Measurements from ENCODE around the gene AGAP3. TPM values are rescaled to one million over a fixed set of nuclear protein-coding genes. Genes with fewer than 3 reads are reported as not detected.

AGAP3 gene
- polyA plus RNA-seq, 1 donor (not counting 4 experiments of a cell fraction or from before 2014, with no cell fraction given) = 64.3 TPM

DNA sequence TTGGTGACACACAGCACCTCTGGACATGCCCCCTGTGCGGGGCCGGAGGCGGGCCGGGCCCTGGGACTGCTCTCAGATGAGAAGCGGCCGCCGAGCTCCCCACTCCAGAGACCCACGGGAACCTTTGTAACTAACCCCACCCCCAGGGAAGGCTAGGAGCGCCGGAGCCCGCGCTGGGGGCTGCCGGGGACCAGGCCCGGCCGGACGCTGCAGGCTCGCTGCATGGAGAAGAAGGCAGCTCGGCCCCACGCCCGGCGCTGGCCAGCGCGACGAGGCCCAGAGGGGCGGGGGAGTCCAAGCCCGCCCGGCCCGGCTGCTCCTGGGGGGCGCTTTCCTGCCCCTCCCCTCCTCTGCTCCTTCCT lies 36.5 kb downstream of the AGAP3 start:
- Histone ChIP-seq H2AFZ (ENCODE audit: control insufficient read depth, low read length) (no peak overlapping the region), H3K79me2 (ENCODE audit: control insufficient read depth, insufficient read depth, low read length) (peaks cover 38% of the 10 kb centered on the region), H3K27ac (ENCODE audit: control insufficient read depth, insufficient read depth, low read length) (no peak overlapping the region), H3K9me3 (ENCODE audit: control insufficient read depth, low read depth, low read length) (no peaks in the 10 kb centered on the region), H3K4me3 (ENCODE audit: control insufficient read depth in 2 of 3, extremely low read depth in 1 of 3, insufficient read depth in 2 of 3, low read depth in 1 of 3, low read length in 3 of 3) (no peak overlapping the region), H3K4me1 (ENCODE audit: control insufficient read depth, extremely low read depth, insufficient read depth, low read length) (peaks cover 18% of the 10 kb centered on the region), H3K4me2 (ENCODE audit: control insufficient read depth, extremely low read depth, insufficient read depth, low read depth, low read length) (no peak overlapping the region), H3K9ac (ENCODE audit: control insufficient read depth, extremely low read depth, insufficient read depth, low read length) (no peak overlapping the region), H3K9me1 (ENCODE audit: control insufficient read depth, extremely low read depth, insufficient read depth, low read length) (peaks cover 2% of the 10 kb centered on the region), H3K27me3 (ENCODE audit: control insufficient read depth, extremely low read depth, insufficient read depth, low read length) (no peaks in the 10 kb centered on the region), H4K20me1 (ENCODE audit: control insufficient read depth, extremely low read depth, insufficient read depth, low read length) (peaks cover 20% of the 10 kb centered on the region), H3K36me3 (ENCODE audit: control insufficient read depth in 2 of 2, extremely low read depth in 1 of 2, insufficient read depth in 2 of 2, low read length in 2 of 2) (peaks cover 48% of the 10 kb centered on the region in 2 experiments)
- FAIRE-seq = no peak
- dilution Hi-C loops (cut with MboI; ENCODE audit: extremely low pct_ligation_motif_present, low sequenced_read_pairs) = no loop called here
- DNase-seq (ENCODE audit: low read depth, low spot score) = no peak
- TF ChIP-seq EZH2 (IDR thresholded peaks at IDR 0.05; ENCODE audit: low read length) = no peak
- TF ChIP-seq, protein P1, sequence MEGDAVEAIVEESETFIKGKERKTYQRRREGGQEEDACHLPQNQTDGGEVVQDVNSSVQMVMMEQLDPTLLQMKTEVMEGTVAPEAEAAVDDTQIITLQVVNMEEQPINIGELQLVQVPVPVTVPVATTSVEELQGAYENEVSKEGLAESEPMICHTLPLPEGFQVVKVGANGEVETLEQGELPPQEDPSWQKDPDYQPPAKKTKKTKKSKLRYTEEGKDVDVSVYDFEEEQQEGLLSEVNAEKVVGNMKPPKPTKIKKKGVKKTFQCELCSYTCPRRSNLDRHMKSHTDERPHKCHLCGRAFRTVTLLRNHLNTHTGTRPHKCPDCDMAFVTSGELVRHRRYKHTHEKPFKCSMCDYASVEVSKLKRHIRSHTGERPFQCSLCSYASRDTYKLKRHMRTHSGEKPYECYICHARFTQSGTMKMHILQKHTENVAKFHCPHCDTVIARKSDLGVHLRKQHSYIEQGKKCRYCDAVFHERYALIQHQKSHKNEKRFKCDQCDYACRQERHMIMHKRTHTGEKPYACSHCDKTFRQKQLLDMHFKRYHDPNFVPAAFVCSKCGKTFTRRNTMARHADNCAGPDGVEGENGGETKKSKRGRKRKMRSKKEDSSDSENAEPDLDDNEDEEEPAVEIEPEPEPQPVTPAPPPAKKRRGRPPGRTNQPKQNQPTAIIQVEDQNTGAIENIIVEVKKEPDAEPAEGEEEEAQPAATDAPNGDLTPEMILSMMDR (optimal IDR thresholded peaks at IDR 0.05 in 1 of 3, IDR thresholded peaks at IDR 0.05 in 1 of 3, conservative IDR thresholded peaks at IDR 0.05 in 1 of 3; ENCODE audit: extremely low read depth in 1 of 3, insufficient read depth in 2 of 3, low read length in 3 of 3) = no peak

DNA sequence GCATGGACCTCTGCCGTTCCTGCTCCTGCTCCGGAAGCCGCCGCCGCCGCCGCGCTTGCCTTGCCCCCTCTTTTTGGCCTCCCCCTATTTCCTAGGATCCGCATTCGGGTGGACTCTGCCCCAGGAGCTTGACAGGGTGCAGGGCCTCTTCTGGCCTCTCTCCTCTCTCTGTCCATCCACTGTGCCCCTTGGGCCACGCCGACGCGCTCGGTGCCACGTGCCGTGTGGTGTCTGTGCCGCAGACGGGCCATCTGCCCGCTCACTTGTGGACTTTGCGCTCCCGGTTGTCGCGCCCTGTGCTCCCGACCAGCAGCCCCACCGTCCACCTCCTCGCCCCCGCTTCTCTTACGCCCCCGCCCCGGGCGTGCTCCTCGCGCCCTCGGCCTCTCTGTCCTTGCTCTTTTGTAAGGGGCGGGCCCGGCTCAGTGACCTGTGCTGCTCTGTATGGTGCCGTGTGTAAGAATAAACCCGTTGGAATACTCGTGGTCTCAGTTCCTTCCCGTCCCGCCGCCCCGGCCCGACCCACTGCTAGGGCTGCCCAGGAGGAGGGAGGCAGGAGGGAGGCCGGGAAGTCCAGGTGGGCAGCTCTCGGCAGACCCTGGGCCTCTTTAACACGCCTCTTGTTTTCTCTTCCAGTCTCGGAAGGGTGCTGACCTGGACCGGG lies 37.0 kb downstream of the AGAP3 start:
- Histone ChIP-seq H4K20me1 (ENCODE audit: control insufficient read depth, extremely low read depth, insufficient read depth, low read length) (peaks cover 24% of the 10 kb centered on the region), H3K36me3 (ENCODE audit: control insufficient read depth in 2 of 2, extremely low read depth in 1 of 2, insufficient read depth in 2 of 2, low read length in 2 of 2) (peaks cover 48 to 50% of the 10 kb centered on the region in 2 experiments), H3K4me1 (ENCODE audit: control insufficient read depth, extremely low read depth, insufficient read depth, low read length) (peaks cover 18% of the 10 kb centered on the region), H3K9me3 (ENCODE audit: control insufficient read depth, low read depth, low read length) (no peaks in the 10 kb centered on the region), H3K79me2 (ENCODE audit: control insufficient read depth, insufficient read depth, low read length) (peaks cover 37% of the 10 kb centered on the region), H3K4me3 (ENCODE audit: control insufficient read depth in 2 of 3, extremely low read depth in 1 of 3, insufficient read depth in 2 of 3, low read depth in 1 of 3, low read length in 3 of 3) (no peak overlapping the region), H3K9me1 (ENCODE audit: control insufficient read depth, extremely low read depth, insufficient read depth, low read length) (peaks cover 2% of the 10 kb centered on the region), H3K4me2 (ENCODE audit: control insufficient read depth, extremely low read depth, insufficient read depth, low read depth, low read length) (no peak overlapping the region), H2AFZ (ENCODE audit: control insufficient read depth, low read length) (no peak overlapping the region), H3K9ac (ENCODE audit: control insufficient read depth, extremely low read depth, insufficient read depth, low read length) (no peak overlapping the region), H3K27me3 (ENCODE audit: control insufficient read depth, extremely low read depth, insufficient read depth, low read length) (no peaks in the 10 kb centered on the region), H3K27ac (ENCODE audit: control insufficient read depth, insufficient read depth, low read length) (no peak overlapping the region)
- no peak for DNase-seq (ENCODE audit: low read depth, low spot score)
- no peak for FAIRE-seq
- TF ChIP-seq, protein P1 (optimal IDR thresholded peaks at IDR 0.05 in 1 of 3, IDR thresholded peaks at IDR 0.05 in 1 of 3, conservative IDR thresholded peaks at IDR 0.05 in 1 of 3; ENCODE audit: extremely low read depth in 1 of 3, insufficient read depth in 2 of 3, low read length in 3 of 3) = no peak
- no peak for TF ChIP-seq EZH2 (IDR thresholded peaks at IDR 0.05; ENCODE audit: low read length)
- dilution Hi-C loops (cut with MboI; ENCODE audit: extremely low pct_ligation_motif_present, low sequenced_read_pairs) = no loop called here
